GM21515 (cell line): Measurements from ENCODE around the gene CDC27.
"Not testable (repeated sequence)": the region's sequence is repeated elsewhere in the genome, so short reads cannot be mapped to it uniquely, and the experiment has no call there.

Experiments
- ATAC-seq: cut with Tn5 transposase; IDR thresholded peaks from one replicate; pipeline ENCODE4 v1.9.1; 2021; ENCODE audit not compliant: unreplicated experiment

The CDC27 gene, protein sequence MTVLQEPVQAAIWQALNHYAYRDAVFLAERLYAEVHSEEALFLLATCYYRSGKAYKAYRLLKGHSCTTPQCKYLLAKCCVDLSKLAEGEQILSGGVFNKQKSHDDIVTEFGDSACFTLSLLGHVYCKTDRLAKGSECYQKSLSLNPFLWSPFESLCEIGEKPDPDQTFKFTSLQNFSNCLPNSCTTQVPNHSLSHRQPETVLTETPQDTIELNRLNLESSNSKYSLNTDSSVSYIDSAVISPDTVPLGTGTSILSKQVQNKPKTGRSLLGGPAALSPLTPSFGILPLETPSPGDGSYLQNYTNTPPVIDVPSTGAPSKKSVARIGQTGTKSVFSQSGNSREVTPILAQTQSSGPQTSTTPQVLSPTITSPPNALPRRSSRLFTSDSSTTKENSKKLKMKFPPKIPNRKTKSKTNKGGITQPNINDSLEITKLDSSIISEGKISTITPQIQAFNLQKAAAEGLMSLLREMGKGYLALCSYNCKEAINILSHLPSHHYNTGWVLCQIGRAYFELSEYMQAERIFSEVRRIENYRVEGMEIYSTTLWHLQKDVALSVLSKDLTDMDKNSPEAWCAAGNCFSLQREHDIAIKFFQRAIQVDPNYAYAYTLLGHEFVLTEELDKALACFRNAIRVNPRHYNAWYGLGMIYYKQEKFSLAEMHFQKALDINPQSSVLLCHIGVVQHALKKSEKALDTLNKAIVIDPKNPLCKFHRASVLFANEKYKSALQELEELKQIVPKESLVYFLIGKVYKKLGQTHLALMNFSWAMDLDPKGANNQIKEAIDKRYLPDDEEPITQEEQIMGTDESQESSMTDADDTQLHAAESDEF

DNA sequence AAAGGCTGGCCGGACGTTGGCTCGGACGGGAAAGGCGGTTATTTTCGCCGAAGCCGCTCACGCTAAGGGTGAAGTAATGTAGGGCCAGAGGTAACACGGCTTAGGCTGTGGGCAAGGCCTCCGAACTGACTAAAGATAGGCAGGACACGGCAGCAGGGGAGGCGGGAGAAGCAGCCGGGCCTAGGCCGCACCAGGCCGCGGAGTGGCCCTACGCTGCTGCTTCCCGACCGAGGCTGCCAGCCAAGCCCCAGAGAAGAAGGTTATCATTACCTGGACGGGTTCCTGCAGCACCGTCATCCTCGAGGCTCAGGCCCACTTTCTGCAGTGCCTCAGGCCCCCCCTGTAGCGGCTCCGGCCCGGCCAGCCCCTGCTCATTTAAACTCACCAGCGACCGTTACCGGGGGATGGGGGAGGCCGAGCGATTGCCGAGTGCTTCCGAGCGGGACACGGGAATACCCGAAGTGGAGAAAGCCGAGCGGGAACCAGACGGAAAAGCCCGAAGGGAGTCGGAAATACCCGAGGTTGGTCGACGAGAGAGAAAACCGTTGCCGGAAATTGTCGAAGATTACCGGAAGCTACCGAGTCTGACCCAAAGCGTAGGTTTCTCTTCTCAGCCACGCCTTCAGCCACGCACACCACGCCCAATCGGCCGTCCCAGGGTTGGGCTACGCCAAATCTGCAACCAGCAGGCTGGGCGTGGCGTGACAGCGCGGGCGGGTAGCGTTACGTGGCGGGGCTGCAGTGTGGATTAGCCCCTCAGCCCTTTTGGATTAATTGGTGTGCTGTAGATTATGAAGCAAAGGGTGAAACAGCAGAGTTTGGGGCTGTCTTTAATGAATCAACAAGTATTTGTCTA lies at the start of gene CDC27:
Gene CDC27 (minus strand): TSS at position 420 of the 856 bp plus-strand sequence. CDS start 123 bp downstream, at position 297.
- ATAC-seq = peak; percentile 93

DNA sequence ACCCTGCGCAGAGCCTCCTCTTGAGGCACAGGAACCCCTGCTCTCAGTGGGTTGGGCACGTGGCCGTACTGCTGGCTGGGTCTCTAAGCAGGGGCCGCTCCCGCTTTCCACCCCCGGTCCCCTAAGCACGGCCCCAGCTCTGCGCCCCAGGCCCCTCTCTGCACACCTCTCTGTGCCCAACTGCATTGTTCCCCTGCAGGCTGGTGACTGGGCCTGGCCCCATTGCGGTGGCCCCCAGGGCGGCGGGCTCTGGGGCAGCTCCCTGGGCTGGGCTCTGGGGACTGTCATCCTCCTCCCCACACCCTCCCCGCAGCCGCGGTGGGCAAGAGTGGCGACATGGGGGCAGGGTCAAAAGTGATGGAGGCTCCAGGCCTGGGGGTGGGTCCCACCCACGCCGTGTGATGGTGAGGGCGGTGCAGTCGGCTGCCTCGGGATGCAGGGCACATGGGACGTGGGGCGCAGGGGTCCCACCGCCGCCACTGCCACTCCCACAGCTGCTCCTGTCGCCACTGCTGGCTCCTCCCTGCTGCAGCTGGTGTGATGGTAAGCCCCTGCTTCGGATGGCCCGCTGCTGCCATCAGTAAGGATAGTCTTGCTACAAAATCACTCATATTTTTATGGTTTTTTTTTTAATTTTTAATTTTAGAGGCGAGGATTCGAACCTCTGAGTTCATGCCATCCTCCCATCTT lies 49.4 kb upstream of the CDC27 start:
- ATAC-seq = no peak

DNA sequence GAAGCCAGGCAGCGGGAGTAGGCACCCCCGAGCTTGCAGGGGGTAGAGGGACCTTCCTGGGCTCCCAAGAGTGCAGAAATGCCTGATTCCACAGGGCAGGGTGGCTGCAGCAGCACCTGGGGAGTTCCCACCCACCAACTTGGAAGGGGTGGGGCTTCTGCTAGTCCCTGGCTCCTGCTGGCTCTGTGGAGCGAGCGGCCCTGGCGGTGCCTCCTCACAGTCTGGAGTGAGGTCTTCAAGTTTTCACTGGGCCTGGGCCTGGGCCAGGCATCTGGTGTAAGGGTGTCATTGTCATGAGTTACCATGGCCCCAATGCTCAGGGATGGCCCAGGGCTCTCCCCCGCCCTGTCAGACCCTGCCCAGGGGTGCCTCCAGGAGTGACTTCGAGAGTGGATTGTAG lies 48.7 kb upstream of the CDC27 start:
- ATAC-seq = no peak

DNA sequence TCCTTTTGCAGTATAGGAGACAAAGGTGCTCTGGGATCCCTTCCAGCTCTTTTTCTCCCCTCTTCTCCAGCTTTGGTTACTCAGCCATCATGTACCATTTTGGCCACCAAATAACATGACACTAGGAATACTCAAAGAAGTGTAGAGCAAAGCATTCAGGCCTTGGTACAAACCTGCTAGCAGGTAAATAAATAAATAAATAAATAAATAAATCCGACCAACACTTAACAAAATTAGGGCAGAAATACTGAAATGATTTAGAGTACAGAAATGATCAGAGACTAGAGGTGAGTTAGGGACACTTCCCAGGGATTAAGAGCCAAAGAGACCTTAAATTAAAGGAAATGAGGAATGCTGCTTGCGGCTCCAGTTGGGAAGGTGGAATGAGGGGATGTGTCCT lies 46.8 kb upstream of the CDC27 start:
- ATAC-seq = no peak

DNA sequence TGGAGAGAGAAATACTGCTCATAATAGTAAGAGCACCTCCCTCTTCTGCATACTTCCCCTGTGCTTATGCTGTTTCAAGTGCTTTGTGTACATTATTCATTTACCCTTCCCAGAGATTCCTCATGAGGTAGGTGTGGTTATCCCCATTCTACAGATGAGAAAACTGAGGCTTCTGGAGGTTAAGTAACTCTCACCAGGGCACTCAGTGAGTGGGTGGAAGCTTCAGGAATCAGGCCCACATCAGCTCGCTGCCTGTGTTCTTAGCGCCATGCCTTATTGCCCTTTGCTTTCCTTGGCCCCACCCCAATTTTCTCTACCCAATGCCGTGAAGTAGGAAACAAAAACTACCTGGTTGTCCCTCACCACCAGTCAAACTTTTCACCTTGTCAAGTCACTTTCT lies 46.4 kb upstream of the CDC27 start:
- ATAC-seq = no peak

DNA sequence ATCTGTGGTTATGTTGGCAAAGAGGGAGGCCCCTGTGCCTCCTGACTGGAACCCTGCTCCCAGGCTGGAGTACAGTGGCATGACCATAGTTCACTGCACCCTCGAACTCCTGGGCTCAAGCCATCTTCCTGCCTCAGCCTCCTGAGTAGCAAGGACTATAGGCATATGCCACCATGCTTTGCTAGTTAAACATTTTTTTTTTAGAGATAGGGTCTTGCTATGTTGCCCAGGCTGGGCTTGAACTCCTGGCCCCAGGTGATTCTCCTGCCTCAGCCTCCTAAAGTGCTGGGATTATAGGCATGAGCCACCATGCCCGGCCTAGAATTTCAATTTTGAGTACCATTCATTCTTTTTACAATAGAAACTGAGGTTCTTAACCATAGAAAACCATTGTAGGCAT lies 43.4 kb upstream of the CDC27 start:
- ATAC-seq = no peak

DNA sequence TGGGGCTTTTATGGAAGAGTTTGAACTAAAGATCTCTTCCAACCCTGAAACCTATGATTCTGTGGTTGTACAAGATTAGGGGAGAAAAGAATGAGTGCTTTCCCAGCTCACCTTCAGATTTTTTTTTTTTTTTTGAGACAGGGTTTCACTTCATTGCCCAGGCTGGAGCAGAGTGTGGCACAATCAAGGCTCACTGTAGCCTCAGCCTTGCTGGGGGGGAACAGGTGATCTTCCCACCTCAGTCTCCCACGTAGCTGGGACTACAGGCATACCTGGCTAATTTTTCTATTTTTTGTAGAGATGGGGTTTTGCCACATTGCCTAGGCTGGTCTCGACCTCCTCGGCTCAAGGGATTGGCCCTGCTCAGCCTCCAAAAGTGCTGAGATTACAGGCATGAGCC lies 42.8 kb upstream of the CDC27 start:
- no peak for ATAC-seq

DNA sequence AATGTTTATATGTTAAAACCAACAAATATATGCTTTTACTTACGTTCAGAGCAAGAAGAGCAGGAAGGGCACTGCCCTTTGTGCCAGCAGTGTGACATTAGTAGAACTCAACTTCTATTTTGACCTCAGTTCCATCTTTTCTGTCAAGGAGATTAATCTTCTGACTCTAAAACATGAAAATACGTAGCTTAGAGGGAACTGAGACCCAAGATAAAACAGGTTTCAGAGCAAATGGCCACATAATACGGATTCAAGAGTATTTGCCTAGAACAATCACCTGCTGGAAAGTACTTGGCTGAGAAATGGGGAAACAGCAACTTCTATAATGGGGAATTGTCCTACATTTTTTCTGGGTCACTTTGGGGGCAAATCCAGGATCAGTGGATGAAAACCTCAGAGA lies 42.2 kb upstream of the CDC27 start:
- ATAC-seq = no peak

DNA sequence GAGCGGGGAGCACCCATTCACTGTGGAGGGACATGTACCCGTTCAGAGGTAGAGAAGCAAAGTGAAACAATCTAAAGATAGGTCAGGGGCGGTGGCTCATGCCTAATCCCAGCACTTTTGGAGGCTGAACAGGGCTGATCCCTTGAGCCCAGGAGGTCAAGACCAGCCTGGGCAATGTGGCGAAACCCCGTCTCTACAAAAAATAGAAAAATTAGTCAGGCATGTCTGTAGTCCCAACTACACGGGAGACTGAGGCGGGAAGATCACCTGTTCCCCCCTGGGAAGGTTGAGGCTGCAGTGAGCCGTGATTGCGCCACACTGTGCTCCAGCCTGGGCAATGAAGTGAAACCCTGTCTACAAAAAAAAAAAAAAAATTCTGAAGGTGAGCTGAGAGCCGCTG lies 41.8 kb upstream of the CDC27 start:
- no peak for ATAC-seq

DNA sequence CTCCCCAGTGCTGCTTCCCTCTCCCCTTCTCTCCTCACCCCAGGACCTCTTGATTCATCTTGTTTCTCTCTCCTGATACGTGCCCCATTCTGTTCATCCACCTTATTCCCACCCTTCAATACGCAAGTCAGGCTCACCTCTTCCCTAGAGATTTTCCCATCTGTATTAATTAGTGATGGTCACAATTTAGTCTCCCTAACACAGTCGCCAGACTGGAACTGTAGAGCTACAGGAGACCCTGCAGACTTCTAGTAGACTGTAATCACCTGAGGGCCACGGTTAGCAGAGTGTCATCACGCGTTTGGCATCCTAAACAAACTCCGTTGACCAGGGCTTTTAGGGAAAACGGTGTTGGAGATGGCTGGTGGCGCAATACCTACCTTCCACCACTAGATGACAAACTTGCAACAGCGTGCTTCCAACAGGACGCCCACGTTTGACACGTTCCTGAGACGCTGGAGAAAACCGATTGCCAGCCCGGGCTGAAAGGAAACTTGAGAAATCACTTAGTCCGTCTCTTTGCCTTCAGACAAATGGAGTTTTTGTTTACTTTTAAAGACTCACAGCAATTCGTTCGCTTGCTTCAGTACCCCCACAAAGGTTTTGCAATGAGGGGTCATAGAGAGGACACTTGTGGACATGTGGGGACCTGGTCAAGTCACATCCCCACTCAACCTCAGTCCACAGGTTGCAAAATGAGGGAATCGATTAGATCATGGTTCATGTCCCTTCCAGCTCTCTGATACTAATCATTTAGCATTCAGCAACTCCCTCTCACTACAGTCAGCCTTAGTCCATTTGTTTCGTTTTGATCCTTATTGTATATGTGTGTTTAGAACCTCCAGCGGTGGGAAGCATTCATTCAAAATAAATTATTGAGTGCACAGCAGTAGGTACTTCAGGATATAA lies 40.7 kb upstream of the CDC27 start:
- no peak for ATAC-seq

DNA sequence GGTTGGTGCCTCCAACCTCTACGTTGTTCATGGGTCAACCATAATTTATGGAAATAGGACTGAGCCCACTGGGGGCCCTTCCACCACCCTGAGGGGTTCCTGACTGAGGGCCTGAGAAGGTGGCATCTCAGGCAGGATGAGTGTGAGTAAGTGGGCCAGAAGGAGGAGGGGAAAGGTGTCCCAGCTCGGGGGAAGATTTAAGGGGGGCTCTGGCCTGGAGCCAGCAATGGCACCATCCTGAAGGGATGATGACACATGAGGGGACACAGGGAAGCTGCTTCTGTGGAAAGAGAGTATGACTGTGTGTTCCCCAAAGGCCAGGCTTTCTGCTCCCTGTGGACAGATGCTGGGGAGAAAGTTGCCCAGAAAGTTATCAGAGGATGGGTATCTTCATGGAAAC lies 38.8 kb upstream of the CDC27 start:
- ATAC-seq = no peak

DNA sequence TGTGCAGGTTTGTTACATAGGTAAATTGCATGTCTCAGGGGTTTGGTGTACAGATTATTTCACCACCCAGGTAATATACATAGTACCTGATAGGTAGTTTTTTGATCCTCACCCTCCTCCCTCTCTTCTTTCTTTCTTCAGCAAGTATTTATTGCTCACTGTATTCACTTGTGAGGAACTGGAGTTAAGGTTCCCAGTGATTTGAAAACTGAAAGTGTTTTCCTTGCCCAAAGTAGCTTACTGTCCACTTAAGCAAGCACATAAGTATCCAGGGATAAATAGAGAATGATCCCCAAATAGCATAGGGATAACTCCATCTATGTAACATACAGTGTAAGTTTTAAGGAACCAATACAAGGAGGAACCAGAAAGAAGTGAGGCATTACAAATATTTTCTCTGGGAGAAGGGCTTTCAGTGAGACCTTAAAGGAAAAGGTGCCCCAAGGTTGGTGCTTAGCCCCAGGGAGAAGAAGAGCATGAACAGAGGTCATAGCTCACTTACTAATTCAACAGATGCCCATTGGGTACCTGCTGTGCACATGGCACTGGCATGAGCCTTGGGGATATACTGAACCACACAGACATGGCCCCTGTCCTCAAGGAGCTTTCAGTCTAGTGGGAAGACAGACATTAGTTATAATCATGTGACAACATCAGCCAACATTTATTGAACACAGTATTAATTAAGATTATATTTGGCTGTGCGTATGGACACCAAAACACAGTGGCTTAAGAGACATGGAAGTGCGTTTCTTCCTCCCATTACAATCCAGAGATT lies 37.0 kb upstream of the CDC27 start:
- no peak for ATAC-seq

DNA sequence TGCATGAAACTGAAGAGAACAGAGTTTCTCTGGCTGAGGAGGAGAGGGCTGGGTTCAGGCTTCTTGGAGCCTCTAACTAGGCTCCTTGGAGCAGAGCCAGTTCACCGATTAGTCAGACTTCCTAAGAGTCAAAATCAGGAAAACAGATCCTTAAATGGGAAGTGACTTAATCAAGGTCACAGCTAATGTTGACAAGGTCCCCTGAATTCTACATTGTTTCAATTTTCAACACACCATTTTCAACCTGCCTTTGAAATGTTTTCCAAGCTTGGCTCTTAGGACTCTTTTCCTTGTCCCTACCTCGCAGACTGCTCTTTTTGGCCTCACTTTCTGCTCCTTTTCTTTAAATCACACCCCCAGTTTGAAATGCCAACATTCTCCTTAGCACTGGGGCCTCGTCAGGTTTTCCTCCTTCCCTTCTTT lies 36.4 kb upstream of the CDC27 start:
- ATAC-seq = no peak

DNA sequence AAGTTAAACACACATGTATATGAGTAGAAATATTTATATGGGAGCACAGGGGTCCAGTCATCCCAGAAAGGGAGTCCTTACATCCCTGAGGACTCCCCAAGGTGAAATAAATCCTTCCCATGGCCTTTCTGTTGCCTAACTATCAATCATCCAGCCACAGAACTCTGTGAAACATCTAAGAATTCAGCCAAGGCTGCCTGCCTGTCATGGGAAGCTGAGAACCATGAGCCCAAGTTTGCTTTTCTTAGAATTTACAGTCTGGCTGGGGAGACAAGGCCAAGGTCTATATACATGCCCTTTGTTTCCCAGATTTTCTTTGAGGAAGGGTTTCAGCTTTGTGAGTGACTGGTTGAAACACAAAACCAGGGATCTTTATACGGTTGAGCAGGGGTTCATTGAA lies 35.9 kb upstream of the CDC27 start:
- ATAC-seq = no peak

DNA sequence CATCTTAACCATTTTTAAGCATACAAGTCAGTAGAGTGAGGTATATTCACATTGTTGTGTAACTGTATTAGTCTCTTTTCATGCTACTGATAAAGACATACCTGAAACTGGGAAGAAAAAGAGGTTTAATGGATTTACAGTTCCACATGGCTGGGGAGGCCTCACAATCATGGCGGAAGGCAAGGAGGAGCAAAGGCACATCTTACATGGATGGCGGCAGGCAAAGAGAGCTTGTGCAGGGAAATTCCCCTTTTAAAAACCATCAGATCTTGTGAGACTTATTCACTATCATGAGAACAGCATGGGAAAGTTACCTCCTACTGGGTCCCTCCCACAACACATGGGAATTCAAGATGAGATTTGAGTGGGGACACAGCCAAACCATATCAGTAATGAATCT lies 35.0 kb upstream of the CDC27 start:
- ATAC-seq = not testable (repeated sequence)

DNA sequence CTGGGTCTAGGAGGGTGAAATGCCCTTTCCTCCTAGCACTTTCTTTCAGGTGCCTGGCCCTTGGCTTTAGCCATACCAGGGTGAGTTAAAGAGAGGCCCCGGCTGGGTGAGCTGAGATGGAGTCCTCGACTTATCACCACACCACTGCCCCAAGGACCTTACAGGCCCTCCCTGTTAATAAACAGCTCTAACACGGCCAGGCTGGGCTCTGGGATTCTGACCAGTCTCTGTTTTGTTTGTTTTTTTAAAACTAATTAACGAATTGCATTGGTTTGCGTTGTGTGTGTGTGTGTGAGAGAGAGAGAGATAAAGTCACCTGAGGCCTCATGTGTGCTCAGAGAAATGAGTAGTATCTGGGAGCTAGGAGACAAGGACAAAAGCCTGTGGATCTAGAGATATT lies 34.4 kb upstream of the CDC27 start:
- no peak for ATAC-seq

DNA sequence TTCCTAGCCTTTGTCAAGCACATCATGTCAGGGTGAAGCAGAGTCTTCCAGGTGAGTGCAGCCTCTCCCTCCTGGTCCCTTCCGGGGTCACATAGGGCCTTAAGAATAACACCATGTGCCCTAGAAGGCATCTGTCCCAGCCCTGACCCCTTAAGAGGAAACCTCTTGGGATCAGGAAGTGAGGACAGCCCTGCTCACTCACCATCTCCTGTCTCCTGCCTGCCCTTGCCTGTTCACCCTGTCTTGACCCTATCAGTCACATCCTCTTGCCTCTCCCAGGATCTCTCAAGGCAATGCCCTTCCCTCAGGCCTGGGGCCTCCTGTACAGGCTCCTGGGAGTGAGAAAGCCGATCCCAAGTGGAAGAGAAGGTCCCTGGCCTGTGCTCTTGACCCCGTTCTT lies 33.9 kb upstream of the CDC27 start:
- no peak for ATAC-seq

DNA sequence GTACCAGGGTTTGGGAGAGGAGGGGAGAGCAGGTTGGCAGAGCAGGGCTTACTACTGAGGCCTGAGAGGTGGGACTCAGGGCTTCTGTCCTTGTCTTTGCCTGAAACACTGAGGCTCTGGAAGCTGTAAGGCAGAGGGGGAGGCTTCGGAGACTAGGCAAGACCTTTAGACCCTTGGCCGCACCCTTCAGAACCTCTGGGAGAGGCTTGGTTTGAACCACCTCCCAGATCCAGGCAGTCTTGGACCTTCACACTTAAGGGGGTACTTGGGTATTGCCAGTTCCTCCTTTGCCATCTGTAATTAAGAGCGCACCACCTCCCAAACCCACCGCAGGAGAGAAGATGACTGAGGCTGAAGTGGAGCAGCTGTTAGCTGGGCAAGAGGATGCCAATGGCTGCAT lies 33.0 kb upstream of the CDC27 start:
- ATAC-seq = no peak

DNA sequence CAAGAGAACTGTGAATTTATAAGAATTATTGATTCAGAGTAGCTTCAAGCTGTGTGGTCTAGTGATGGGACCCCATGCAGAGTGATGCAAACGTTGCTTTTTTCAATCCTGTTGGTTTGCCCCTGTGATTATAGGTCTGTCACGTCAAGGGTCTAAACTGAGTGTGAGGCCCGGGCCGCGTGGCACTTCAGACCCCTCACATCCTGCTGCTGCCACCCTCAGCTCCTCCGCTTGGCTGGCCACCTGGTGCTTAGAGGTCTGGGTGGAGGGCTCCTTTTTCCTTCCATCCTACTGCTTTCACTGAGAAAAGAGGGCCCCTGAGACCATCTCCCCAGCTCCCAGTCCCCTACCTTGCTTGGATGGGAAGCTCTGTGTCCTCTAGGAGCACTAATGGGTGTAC lies 32.1 kb upstream of the CDC27 start:
- ATAC-seq = no peak
